GM19351 (cell line): ENCODE data around the gene CASZ1.

Experiments used
- ATAC-seq: cut with Tn5 transposase; IDR thresholded peaks from one replicate; pipeline ENCODE4 v1.9.1; 2021; ENCODE audit warnings: mild to moderate bottlenecking, moderate library complexity; ENCODE audit not compliant: unreplicated experiment

Gene CASZ1

DNA sequence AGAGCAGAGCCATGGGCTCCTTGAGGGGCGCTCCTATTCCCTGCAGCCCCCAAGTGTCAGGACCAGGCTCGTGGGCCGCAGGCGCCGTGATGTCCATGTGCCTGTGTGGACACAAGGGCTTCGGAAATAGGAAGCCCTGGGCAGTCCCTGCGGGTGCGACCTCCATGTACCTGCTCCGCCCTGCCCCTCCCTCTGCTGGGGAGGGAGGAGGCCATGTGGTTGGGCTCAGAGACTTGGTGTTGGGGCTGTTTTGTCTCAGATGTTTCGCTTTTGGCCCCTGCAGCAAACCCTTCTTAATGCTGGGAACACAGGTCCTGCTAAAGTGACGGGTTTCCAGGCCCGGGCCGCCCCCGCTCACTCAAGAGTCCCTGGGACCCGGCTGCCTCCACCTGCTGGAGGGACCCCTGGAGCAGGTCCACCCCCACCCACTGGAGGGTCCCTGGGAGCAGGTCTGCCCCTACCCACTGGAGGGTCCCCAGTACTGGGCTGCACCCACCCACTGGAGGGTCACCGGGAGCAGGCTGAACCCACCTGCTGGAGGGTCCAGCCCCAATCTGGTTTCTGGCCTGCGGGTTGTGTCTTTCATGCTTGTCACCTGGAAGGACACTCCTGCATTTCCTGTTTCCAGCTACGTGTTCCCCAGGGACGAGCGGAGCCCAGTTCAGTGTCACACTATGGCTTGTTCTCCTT lies 165.2 kb downstream of the CASZ1 start:
- ATAC-seq = no peak

DNA sequence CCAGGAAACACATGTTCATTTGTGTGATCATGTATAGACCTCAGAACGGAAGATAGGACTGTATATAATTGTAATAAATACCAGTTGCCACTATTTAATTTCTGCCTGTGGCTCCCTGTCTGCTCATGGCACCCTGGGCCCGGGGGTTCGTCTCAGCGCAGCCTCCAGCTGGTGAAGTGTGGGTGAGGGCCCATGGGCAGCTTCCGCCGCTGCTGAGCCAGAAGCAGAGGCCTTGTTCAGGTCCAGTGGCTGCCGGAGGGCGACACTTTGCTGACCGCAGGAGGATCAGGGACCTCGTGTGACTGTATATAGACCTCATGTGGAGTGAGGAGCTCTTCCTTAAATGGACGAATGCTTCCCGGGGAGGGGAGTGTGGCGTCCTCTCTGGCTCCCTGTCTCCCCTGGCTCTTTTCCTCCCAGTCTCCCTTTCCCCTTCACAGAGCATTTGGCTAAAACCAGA lies 165.8 kb downstream of the CASZ1 start:
- no peak for ATAC-seq

DNA sequence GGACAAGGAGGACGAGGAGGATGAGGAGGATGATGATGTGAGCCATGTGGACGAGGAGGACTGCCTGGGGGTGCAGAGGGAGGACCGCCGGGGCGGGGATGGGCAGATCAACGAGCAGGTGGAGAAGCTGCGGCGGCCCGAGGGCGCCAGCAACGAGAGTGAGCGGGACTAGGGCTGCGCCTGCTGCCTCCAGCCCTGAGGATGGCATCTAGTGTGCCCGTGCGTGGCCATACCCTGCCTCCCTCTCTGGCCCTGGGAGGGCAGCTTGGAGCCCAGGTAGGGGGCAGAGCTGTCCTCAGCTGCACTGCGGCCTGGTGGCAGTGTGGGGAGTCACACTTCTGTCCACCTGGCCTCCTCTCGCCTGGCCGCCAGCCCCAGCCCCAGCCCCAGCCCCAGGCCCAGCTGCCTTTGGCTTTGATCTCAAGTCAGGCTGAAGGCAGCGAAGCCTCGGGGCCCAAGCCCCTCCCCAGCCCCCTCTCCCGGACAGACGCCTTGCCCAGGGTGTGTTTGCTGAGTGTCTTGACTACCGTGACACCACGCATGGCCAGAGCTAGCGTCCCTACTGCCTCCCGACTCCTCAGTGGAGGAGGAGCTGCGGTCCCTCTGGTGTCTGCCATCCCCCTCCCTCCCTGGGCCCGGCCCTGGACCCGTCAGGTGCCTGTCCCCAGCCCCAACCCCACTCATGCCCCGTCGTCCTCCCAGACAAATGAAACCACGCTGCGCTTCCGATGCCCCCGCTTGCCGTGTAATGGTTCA lies 166.5 kb downstream of the CASZ1 start:
- no peak for ATAC-seq

DNA sequence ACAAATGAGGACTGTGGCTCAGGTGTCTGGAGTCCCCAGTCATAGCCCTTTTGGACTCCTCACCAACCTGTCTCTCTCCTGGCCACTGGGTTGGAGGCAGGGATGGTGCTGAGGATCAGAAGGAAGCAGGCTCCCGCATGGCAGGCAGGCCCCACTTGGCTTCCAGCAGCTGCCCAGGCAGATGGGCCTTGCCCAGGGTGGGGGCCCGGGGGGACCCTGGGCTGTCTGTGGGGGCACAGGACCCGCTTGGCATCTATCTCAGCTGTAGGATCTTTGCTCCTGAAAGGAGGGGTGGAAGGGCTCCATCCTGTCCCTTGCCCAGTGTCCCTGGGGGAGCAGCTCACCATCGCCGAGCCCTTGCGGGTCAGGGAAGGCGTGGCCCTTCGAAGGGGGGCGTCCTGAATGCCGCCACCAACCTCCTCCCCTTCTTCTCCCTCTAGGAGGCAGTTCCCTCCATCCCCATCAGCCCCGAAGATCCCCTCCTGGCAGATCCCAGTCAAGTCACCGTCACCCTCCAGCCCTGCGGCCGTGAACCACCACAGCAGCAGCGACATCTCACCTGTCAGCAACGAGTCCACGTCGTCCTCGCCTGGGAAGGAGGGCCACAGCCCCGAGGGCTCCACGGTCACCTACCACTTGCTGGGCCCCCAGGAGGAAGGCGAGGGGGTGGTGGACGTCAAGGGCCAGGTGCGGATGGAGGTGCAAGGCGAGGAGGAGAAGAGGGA lies 167.2 kb downstream of the CASZ1 start:
- ATAC-seq = no peak

DNA sequence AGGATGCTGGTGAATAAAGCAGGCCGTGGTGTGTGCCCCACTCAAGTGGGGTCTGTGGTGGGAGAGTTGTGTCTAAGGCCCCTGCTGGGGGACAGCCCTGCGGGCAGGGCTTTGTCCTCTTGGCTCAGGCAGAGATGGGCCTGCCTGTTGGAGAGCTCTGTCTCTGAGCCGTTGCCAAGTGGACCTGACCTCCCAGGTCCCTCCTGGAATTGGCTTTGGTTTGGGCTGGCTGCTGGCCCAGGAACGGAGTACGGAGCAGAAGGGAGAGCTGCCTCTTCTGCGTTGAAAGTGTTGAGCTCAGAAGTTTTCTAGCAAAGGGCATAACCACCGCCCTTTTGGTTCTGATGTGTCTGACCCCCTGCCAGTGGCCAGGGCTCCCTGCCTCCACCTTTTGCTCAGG lies 167.8 kb downstream of the CASZ1 start:
- no peak for ATAC-seq

DNA sequence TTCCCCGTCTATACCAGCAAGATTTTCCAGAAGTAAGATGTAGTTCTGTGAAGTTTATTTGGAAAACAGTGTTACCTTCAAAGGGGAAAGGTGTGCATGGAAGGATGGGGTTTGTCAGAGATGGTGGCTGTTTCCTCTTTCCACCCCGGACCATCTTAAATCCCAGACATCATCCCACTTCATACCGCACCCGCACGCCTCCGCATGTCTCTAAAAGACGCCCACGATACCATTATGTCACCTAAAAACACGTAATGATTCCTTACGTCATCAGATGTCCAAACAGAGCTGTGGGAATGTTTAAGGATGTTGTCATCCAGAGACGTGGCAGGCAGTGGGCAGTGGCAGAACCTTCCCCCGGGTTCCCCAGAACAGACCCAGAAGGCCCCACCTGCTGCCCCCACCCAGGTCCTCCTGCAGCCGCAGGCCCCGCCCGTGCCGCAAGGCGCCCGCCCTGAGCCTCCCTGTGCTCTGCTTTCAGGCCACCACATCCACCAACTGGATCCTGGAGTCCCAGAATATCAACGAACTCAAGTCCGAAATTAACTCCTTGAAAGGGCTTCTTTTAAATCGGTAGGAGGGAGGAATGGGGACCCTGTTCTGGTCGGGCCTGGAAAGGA lies 169.5 kb downstream of the CASZ1 start:
- no peak for ATAC-seq

DNA sequence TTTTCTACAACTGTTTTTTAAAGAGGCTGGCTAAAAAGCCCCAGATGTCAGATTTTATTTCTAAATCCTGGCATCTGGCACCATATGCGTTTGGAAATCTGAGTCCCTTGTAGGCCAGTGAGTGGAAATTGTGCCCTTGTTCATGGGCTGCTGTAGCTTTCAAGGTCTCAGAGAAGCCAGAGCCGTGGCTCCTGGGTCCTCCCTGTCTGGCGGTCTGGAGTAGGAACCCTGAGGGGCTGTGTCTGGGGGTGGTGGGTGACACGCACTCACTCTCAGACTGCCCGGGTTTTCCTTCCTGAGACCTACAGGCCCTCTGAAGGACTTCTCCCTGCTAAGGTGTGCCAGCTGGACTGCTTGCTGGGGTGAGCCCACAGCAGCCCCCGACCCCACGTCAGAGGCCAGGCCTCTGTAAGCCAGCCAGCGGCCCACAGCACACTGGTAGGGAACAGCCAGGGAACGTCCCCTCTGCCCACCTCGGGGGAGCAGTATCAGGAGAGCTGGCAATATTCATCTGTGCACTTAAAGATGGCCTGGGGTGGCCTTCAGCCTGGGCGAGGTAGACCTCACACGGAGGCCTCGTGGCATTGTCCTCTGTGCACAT lies 170.2 kb downstream of the CASZ1 start:
- no peak for ATAC-seq

DNA sequence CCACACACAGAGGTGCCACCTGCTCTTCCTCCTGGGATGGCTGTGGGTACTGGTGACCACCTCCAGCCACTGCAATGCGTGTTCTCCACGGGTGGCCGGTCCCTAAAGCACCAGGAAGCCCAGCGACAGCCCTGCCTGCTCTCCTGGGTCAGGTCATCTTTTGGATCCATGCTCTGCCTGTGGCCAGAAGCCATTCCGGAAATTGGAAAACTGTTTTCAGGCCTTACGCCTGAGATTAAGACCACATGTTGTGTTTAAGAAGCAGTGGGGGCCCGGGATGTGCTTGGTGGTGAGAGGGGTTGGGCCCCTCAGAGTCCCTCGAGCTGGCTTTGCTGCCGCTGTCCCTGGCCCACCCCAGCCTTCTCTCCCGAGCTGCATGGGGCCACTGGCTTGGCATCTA lies 170.9 kb downstream of the CASZ1 start:
- ATAC-seq = no peak

DNA sequence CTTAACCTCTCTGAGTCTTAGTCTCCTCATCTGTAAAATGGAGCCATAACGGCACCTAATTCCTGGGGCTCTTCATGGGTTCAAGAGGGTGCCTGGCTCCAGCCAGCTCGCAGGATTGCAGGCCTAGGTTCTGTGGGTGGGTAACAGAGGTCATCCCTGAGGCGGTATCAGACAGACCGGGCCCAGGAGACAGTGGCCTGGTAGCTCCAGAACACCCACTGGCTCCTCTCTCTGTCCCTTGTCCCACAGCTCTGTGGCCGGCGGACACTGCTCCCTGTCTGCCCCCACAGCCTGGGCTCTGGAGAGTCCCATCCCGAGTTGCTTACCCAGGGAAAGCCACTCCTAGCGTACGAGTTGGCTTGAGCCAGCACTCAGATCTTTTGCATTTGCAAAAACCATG lies 171.4 kb downstream of the CASZ1 start:
- ATAC-seq = no peak

DNA sequence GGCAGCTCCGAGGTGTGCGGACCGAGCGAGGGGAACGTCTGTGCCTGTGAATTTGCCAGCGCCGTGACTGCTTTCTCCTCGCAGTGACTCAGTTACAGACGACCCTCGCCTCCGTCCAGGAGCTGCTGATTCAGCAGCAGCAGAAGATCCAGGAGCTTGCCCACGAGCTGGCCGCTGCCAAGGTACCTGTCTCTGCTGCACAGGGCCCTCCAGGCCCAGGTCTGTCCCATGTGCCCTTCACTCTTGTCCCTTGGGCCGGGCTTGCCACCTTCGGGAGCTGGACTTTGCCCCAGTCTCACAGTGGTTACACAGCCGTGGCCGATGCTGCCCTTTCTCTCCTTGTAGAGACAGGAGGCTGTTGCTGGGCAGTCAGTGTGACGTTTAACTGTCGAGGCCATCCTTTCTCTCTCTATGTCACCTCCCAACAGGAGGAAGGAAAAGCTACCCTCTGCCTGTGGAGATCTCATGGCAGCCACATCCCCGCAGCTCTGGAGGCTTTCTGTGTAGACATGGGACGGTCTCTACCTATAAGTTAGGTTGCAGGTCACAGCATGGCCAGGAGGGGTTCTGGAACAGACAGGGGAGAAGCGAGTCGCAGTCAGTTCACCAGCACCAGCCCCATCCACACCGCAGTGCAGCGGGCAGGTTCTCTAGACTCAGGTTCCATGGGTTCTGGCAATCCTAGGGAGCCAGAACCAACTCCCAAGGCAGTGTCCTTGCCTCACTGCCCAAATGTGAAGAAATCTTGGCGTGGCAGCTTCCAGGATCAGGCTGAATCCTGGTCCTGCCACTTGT lies 172.0 kb downstream of the CASZ1 start:
- no peak for ATAC-seq

DNA sequence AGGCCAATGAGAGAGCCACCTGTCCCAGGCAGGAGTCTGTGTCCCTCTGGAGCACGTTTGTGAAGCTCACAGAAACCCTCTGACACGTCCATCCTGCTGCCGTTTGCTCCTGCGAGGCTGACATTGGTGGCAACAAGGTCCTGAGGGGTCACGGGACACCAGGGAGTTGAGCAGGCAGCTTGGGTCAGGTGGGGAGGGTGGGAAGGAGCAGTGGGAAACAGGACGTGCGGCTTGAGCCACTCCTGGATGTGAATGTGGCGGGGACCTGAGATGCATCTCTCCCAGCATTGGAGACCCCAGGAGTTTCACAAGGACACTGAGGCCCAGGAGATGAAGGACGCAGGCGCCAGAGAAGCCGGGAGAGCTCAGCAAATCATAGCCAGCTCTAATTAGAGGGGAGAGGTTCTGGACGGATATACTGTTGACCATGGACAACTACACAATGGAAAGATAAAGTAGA lies 172.7 kb downstream of the CASZ1 start:
- no peak for ATAC-seq

DNA sequence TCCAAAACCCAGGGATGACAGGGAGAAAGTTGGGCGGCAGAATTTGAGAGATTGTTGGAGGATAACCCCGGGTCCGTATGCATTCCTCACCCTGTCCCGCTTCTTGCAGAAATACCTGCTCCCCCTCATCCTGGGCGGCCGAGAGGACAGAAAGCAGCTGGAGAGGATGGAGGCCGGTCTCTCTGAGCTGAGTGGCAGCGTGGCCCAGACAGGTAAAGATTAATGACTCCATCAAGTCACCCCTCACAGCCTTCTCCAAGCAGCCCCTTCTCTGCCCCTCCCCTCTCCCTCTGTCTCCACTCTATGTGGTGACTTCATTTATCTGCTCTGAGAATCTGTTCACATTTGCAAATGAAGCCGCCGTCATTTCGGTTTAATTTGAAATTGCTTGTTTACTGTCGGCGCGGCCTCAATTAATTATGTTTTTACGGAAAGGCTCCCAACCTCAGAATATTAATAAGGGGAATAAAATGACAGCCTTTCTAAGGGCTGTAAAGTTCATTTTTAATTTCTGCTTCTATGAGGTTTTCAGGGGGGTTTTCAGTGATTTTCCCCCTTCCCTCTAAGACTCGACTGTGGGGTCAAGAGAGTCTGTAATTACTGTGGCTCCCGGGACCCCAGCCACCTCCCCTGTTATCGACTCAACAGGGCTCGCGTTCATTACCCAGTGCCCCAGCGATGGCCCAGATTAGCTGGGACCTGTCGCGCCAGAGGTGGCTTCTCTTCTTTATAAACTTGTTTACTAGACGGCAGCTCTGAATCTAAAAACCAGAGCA lies 173.3 kb downstream of the CASZ1 start:
- ATAC-seq = no peak

DNA sequence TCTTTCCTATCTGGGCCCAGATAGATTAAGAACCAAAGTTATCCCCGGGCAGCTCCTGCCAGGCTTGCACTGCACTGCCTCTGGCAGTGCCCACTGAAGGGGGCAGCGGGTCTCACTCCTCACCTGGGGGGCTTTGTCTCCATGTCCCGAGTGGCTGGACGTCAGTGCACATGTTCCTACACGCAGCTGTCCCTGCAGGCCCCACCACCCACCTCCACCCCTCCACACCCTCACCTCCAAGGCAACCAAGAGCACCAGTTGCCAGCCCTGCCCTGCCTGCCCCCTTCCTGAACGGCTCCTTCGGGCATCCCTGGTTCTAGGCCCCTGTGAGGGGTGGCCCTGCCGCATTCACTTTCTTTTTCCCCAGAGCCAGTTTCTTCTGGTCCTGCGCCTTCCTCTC lies 174.5 kb downstream of the CASZ1 start:
- no peak for ATAC-seq

DNA sequence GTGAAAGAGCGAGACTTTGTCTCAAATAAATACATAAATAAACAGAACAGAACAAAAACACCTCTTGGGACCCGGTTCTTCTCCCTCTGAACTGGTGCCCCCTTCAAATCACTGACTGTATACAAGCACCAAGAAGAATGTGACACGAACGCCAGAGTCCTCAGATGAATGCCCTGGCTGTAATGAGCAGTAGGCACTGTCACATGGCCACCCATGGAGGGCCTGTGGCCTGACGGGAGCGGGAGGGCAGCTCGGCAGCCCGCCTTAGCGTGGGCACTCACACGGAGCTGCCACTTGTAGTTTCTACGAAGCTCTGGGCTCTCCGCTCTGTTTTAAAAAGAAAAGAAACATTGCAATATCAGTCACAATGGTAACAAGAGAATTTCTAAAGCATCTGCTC lies 175.7 kb downstream of the CASZ1 start:
- no peak for ATAC-seq

DNA sequence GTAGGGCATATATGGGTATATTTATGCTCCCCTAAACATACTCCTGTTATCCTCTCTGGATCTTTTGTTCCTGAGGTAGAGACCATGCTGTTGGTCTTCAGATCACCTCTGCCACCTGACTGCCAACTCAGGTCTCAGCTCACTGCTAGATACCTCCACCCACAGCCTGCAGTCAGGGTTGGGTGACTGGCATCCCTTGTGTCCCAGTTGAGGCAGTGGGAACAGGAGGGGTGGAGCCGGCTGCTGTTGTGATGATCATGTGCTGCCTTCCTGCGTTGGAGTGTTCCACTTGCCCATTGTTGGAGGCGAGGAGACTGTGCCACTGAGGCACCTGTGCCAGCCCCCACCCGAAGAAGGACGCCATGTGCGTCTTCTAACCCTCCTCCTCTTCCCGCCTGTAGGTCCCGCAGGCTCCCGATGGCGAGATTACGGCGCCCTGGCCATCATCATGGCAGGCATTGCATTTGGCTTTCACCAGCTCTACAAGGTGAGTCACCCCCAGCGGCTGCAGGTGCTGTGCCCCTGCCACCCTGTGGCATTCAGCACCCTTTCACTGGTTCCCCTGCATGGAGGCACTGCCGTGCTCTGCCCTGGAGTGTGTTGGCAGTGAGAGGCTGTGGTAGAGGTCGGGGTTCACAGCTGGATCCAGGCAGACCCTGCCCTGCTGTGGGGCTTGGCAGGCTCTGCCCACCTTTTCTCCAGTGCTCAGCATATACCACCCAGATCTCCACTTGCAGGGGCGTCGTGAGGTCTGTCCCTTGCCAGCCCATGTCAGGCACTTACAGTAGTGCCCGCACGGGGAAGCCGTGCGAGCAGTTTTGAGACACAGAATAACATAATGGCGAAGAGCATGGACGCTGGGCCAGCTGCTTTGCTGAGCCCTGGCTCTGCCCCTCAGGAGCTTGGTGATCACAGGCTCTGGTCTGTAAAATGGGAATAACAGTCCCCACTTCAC lies 178.2 kb downstream of the CASZ1 start:
- ATAC-seq = no peak

DNA sequence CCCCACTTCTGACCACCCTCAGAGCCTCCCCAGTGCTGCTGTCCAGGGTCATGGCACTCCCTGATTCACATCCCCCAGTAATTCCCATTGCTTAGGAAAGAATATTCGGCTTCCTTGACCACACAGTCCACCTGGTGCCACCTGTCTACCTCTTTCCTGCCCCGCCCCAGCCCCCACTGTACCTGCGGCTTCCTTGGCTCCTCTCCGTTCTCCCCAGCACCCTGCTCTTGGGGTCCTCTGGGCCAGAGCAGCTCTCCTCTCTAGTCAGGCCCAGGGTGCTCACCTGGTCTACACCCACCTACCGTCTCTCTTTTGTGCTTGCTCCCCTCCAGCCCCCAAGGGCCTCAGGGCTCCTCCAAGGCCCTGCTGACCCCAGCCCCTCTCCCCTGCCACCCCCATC lies 179.1 kb downstream of the CASZ1 start:
- ATAC-seq = no peak

DNA sequence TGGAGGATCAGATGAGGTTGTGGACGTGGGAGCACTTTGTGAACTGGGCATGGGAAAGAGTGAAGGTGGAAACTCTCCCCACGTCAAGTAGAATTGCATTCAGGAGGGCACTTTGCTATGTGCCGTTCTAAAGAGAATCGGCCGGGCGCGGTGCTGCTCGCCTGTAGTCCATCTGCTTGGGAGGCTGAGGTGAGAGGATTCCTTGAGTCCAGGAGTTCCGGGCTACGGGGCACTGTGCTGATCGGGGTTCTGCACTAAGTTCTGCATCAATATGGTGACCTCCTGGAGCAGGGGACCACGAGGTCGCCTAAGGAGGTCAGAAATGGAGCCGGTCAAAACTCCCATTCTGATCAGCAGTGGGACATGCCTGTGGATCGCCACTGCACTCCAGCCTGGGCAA lies 179.8 kb downstream of the CASZ1 start:
- ATAC-seq = no peak

DNA sequence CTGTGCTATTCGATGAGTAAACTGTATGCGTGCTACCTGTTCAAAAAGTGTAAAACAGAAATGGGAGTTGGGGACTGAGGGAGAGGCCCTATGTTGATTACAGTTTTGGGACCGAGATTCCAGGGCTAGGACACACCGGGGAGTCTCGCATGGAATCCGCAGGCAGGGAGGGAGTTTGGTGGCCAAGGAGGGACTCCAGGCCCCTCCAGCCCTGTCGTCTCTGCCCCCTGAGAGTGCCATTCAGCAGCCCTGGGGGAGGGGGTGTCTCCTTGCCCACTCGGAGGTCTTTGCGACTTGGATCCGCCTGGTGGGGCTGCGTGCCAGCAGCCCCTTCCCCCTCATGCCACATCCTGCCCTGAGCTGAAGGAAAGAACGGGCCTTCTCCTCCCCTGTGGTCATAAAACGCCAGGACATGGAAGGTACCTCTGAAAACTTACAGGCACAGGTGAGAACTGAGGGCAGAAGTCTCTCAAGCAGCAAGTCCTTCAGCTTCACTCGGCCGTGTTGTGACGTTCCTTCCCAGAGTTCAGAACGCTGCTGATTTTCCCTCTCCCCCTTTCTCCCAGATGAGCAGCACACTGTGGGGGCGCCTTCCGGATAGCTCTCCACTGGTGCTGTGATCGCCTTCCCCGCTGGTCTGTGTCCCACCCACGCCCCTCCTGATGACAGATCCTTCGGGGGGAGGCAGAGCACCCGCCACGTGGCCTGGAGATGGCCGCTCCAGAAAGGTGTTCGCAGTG lies 180.3 kb downstream of the CASZ1 start:
- ATAC-seq = no peak
